Activated T-helper 1 cell treated with anti-CD3 and anti-CD28 coated beads, Interleukin-12 subunit alpha, Interleukin-12 subunit beta, Interleukin-2, Interleukin-4 antibody, amounts not matched to agents 30 ng/mL and 10 ng/mL and 1 ng/mL, durations not matched to agents 14 hours and 24 hours and 36 hours (primary cell): ENCODE data around the gene AR. TPM values are rescaled to one million over a fixed set of nuclear protein-coding genes. Genes with fewer than 3 reads are reported as not detected.
"Not testable (repeated sequence)": the region's sequence is repeated elsewhere in the genome, so short reads cannot be mapped to it uniquely, and the experiment has no call there.

ENCODE experiments used
- DNase-seq: peaks from one replicate; pipeline ENCODE4 v3.0.0; 2021; ENCODE audit warnings: low spot score
- H3K27ac Mint-ChIP-seq: one replicate; pipeline ENCODE4 v1.8.0; 2021; ENCODE audit warnings: mild to moderate bottlenecking, mixed read lengths
- H3K27me3 Mint-ChIP-seq: one replicate; pipeline ENCODE4 v1.8.0; 2022; ENCODE audit warnings: mild to moderate bottlenecking, moderate library complexity, mixed read lengths; ENCODE audit not compliant: insufficient read depth
- H3K36me3 Mint-ChIP-seq: one replicate; pipeline ENCODE4 v1.8.0; 2021; ENCODE audit warnings: low read depth, mixed read lengths
- H3K4me1 Mint-ChIP-seq: one replicate; pipeline ENCODE4 v1.8.0; 2021; ENCODE audit warnings: low read depth, mixed read lengths
- H3K4me3 Mint-ChIP-seq: one replicate; pipeline ENCODE4 v1.8.0; 2021; ENCODE audit warnings: mild to moderate bottlenecking, moderate library complexity, mixed read lengths
- H3K9me3 Mint-ChIP-seq: one replicate; pipeline ENCODE4 v1.8.0; 2021; ENCODE audit warnings: mixed read lengths
- intact Hi-C: fragments of 100-400 bp; cut with micrococcal nuclease; formaldehyde crosslinking; loops from one replicate; pipeline ENCODE4 v1.15.1; 2024
- total RNA-seq: library from RNA; stranded (reverse); gene quantifications from 2 replicates; pipeline ENCODE4 v1.2.3, GENCODE V29; 2022

Gene AR
- total RNA-seq, 1 donor from 2014 or later: not detected

DNA sequence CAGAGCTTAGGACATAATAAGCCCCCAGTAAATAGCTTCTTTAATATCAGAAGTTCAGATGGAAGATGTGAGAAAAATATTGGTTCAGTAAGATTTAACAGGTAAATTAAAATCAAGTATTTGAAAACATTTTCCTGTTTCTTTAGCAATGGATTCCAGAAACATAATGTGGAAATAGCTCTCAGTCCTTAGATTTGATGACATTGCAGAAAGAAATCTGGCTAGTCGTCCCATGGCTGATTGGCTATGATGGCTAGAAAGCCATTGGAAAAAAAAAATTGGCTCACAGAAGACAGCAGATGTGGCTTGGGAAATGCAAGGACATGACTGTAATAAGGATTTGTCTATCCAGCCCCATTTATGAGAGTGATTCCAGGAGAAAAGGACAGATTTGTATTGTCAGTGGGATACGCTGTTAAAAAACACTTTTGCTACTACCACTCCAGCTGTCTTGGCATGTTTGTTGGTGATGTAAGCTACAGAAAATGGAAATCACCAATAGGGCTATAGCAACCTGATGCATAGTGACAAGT lies 78.3 kb downstream of the AR start:
- Mint-ChIP-seq H3K4me1 (no peaks in the 10 kb centered on the region), H3K27ac (no peak overlapping the region), H3K9me3 (peaks cover 5% of the 10 kb centered on the region), H3K27me3 (no peaks in the 10 kb centered on the region), H3K4me3 (no peak overlapping the region), H3K36me3 (no peaks in the 10 kb centered on the region)
- DNase-seq: no peak
- intact Hi-C loops: no loop called here

DNA sequence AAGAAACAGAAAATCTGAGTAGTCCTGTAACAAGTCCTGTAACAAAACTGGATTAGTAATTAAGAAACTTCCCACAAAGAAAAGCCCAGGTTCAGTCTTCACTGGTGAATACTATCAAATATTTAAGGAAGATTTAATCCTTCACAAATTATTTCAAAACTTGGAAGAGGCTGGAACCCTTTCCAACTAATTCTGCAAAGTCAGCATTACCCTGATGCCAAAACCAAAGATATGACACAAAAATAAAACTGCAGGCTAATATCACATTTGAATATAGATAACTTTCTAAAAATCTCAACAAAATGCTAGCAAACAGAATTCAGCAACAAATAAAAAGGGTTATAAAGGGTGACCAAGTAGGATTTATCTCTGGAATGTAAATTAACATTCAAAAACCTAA lies 80.5 kb downstream of the AR start:
- no peaks in the 10 kb centered on the region for H3K9me3 Mint-ChIP-seq
- H3K4me3 Mint-ChIP-seq: no peak overlapping the region
- DNase-seq: no peak
- H3K27ac Mint-ChIP-seq: no peak overlapping the region
- no peaks in the 10 kb centered on the region for H3K36me3 Mint-ChIP-seq
- intact Hi-C loops: no loop called here
- H3K4me1 Mint-ChIP-seq: no peaks in the 10 kb centered on the region
- no peaks in the 10 kb centered on the region for H3K27me3 Mint-ChIP-seq

- Mint-ChIP-seq H3K27me3 (no peaks in the 10 kb centered on the region), H3K4me3 (no peak overlapping the region), H3K36me3 (no peaks in the 10 kb centered on the region), H3K9me3 (peaks cover 7% of the 10 kb centered on the region), H3K27ac (no peak overlapping the region), H3K4me1 (no peaks in the 10 kb centered on the region)
- intact Hi-C loops: no loop called here
- no peak for DNase-seq
Observed at GRCh38 chrX:67635424-67635823, 91.6 kb downstream of the AR start.

DNA sequence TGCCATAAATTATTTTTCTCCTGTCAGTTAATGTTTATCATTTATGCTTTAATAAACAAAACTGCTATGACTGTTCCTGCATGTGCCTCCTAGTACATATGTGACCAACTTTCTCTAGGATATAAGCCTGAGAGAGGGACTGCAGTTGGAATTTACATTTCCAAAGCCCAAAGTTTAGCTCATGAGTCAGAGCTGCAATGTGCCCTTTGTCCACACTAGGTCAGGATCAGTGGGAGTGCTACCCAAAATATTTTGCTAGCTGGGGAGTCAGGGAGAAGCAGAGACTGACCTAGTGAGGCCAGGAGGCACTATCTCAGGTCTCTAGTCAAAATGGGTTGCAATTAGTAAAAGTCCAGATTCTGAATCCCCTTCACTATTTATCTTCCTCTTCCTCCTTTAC lies 92.7 kb downstream of the AR start:
- Mint-ChIP-seq H3K27me3 (no peaks in the 10 kb centered on the region), H3K27ac (no peak overlapping the region), H3K36me3 (no peaks in the 10 kb centered on the region), H3K4me1 (no peaks in the 10 kb centered on the region), H3K9me3 (peaks cover 7% of the 10 kb centered on the region), H3K4me3 (no peak overlapping the region)
- intact Hi-C loops: no loop called here
- no peak for DNase-seq

- H3K27ac Mint-ChIP-seq, intact Hi-C loops, H3K4me1 Mint-ChIP-seq, H3K4me3 Mint-ChIP-seq, DNase-seq, H3K36me3 Mint-ChIP-seq, H3K27me3 Mint-ChIP-seq, H3K9me3 Mint-ChIP-seq: not testable (repeated sequence)
Observed at GRCh38 chrX:67637293-67637692, 93.5 kb downstream of the AR start.

GRCh38 chrX:67648361-67648760 lies 104.5 kb downstream of the AR start:
- H3K4me1 Mint-ChIP-seq: no peaks in the 10 kb centered on the region
- H3K36me3 Mint-ChIP-seq: no peaks in the 10 kb centered on the region
- no peak overlapping the region for H3K27ac Mint-ChIP-seq
- H3K4me3 Mint-ChIP-seq: no peak overlapping the region
- intact Hi-C loops: no loop called here
- no peaks in the 10 kb centered on the region for H3K27me3 Mint-ChIP-seq
- DNase-seq: no peak
- no peaks in the 10 kb centered on the region for H3K9me3 Mint-ChIP-seq

DNA sequence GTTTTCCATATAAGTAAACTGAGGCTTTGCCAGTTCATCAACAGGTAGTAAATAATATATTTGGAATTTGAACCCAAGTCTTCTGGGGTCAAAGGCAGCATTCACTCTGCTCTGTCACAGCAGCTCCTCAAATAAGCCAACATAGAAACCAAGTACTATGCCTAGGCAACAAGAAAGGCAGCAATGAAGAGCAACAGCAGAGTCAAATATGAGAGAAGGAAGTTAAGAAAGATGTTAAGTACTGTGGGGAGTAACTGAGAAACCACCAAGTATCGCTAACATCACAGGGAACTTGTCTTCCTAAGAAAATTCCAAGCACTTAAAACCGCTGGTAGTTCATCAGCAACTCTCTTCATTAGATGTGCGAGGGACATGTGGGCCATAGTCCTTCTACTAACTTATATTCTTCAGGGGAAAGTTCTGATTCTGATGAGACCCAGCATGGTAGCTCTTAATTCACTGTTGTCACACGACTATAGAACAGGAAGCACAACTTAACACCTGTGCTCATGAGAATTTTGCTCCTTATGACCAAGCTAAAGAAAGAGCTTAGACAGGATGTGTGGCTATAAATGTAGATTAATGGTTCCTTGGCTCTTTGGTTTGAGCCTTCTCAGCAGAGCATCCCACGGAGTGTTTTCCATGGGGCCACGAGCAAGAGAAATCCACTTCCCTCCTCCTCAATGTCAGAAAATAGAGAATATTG lies 107.8 kb downstream of the AR start:
- H3K4me1 Mint-ChIP-seq: no peaks in the 10 kb centered on the region
- intact Hi-C loops: no loop called here

DNA sequence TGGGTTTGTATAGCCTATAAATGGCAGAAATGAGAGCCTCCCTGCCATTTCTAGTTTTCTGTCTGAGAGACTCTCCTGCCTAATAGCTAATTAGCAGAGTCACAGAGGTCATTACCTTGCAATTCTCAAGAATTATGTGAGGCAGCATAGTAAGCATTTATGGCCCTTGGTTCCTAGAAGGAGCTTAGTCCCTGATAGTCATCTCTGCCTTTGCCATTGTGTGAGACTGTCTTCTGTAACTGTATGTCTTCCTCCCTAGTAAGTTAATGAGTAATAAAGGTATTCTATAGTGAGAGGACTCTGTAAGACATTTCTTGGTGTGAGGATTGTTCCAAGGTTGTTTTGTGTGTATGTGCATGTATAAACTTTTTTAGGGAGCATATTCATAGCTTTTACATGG lies 108.7 kb downstream of the AR start:
- H3K27me3 Mint-ChIP-seq: no peaks in the 10 kb centered on the region
- H3K4me1 Mint-ChIP-seq: no peaks in the 10 kb centered on the region
- intact Hi-C loops: no loop called here
- H3K36me3 Mint-ChIP-seq: no peaks in the 10 kb centered on the region
- H3K4me3 Mint-ChIP-seq: no peak overlapping the region
- DNase-seq: no peak
- no peaks in the 10 kb centered on the region for H3K9me3 Mint-ChIP-seq
- H3K27ac Mint-ChIP-seq: no peak overlapping the region

More for the DNA sequence above, 107.8 kb downstream of the AR start:
- Mint-ChIP-seq H3K36me3 (no peaks in the 10 kb centered on the region), H3K27me3 (no peaks in the 10 kb centered on the region), H3K4me3 (no peak overlapping the region), H3K9me3 (no peaks in the 10 kb centered on the region), H3K27ac (no peak overlapping the region)
- DNase-seq: no peak

- Mint-ChIP-seq H3K4me3 (no peak overlapping the region), H3K36me3 (no peaks in the 10 kb centered on the region), H3K4me1 (no peaks in the 10 kb centered on the region), H3K27ac (no peak overlapping the region), H3K27me3 (no peaks in the 10 kb centered on the region), H3K9me3 (no peaks in the 10 kb centered on the region)
- no peak for DNase-seq
- intact Hi-C loops: no loop called here
Observed at GRCh38 chrX:67654301-67654700, 110.5 kb downstream of the AR start.

DNA sequence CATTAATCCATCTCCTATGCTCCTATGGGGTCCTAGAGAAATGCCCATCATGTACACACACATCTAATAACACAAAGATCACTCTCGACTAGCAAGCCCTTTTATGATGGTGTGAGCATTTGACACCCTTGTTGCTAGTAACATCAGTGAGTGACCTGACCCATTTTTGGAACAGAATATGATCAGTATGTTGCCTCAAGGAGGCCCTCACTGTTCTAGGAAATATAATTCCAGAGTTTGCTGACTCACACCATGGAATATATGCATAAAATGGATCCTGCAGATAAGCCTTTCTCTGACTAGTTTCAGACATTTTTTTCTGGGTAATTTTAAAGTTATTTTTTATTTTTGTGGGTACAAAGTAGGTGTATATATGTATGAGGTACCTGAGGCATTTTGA lies 121.8 kb downstream of the AR start:
- H3K9me3 Mint-ChIP-seq: no peaks in the 10 kb centered on the region
- no peaks in the 10 kb centered on the region for H3K27me3 Mint-ChIP-seq
- H3K36me3 Mint-ChIP-seq: no peaks in the 10 kb centered on the region
- H3K4me3 Mint-ChIP-seq: no peak overlapping the region
- H3K4me1 Mint-ChIP-seq: no peaks in the 10 kb centered on the region
- intact Hi-C loops: no loop called here
- no peak overlapping the region for H3K27ac Mint-ChIP-seq
- no peak for DNase-seq

- H3K9me3 Mint-ChIP-seq, H3K27me3 Mint-ChIP-seq, H3K36me3 Mint-ChIP-seq, DNase-seq, intact Hi-C loops, H3K4me3 Mint-ChIP-seq, H3K4me1 Mint-ChIP-seq, H3K27ac Mint-ChIP-seq: not testable (repeated sequence)
Observed at GRCh38 chrX:67670717-67671116, 126.9 kb downstream of the AR start.

- H3K36me3 Mint-ChIP-seq: no peaks in the 10 kb centered on the region
Observed at GRCh38 chrX:67673741-67674274, 130.0 kb downstream of the AR start.

DNA sequence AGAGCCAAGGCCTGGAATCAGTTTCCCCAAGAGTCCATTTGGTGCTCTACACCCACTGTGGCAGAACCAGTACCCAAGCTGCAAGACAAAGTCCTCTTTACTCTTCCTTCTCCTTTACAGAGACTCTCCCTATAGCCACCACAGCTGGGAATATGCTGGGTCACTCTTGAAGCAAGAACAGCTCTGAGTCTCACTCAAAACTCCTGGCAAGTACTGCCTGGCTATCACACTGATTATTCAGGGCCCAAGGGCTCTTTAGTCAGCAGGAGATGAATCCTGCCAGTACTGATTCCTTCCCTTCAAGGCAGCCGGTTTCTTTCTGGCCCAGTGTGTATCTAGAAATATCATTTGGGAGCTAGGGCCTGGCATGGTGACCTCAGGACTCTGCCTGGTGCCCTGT lies 130.9 kb downstream of the AR start:
- intact Hi-C loops: no loop called here
- Mint-ChIP-seq H3K4me1 (no peaks in the 10 kb centered on the region), H3K27ac (no peak overlapping the region), H3K4me3 (no peak overlapping the region), H3K36me3 (no peaks in the 10 kb centered on the region), H3K27me3 (no peaks in the 10 kb centered on the region), H3K9me3 (no peaks in the 10 kb centered on the region)
- DNase-seq: no peak

More at GRCh38 chrX:67673741-67674274, 130.0 kb downstream of the AR start:
- no peaks in the 10 kb centered on the region for H3K27me3 Mint-ChIP-seq
- intact Hi-C loops: no loop called here
- H3K27ac Mint-ChIP-seq: no peak overlapping the region
- H3K4me3 Mint-ChIP-seq: no peak overlapping the region
- no peaks in the 10 kb centered on the region for H3K4me1 Mint-ChIP-seq
- no peak for DNase-seq
- H3K9me3 Mint-ChIP-seq: no peaks in the 10 kb centered on the region

DNA sequence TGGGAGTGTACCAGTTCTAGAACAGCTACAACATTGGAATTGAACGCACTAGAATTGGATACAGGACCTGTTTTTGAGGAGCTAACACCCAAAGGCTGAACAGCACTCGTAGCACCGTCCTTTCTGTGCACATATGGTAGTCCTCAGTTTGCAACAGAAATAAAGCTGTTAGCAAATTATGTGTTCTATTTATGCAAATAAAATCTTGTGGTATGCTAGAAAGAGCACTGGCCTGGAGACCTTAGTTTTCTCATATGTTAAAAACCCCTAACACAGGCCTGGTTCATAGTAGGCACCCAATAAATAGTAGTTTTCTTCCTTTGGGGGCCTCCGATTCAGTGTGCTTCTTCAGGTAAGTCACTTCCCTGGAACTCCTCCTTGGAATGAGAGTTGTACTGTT lies 140.3 kb downstream of the AR start:
- H3K36me3 Mint-ChIP-seq: no peaks in the 10 kb centered on the region
- intact Hi-C loops: no loop called here
- H3K4me1 Mint-ChIP-seq: no peaks in the 10 kb centered on the region
- H3K9me3 Mint-ChIP-seq: no peaks in the 10 kb centered on the region
- DNase-seq: no peak
- no peak overlapping the region for H3K27ac Mint-ChIP-seq
- H3K27me3 Mint-ChIP-seq: no peaks in the 10 kb centered on the region
- H3K4me3 Mint-ChIP-seq: no peak overlapping the region
